H1 (cell line): ENCODE measurements around the gene KRT9. TPM values are rescaled to one million over a fixed set of nuclear protein-coding genes. Genes with fewer than 3 reads are reported as not detected.
A peak's percentile ranks its signal among the peaks of the same experiment; 100 is the strongest.

Experiments used
- CTCF ChIA-PET: fragments of 300-600 bp; sonication (Branson Sonifier 250); formaldehyde crosslinking; loops from one replicate; lab custom pipeline; 2021; ENCODE audit not compliant: partially characterized antibody; lab: Charles Lee
- POLR2A ChIA-PET: fragments of 300-600 bp; sonication (Branson Sonifier 250); formaldehyde crosslinking; loops from one replicate; lab custom pipeline; 2021; ENCODE audit warnings: inconsistent platforms; ENCODE audit not compliant: partially characterized antibody; lab: Charles Lee
- DNase-seq, 2 experiments: peaks; one replicate each; pipeline versions ENCODE4 v3.0.0 to v3.0.0-alpha.2; 2010 to 2022; ENCODE audit warnings: low spot score in 2 of 2, low read depth in 1 of 2, mixed read lengths in 1 of 2
- FAIRE-seq: peaks from 2 replicates; lab custom pipeline; 2011; peaks lifted over from hg19 to GRCh38; lab: Jason Lieb, UNC
- H2AFZ ChIP-seq: 2 replicates; pipeline ENCODE4 v1.8.1; 2012; ENCODE audit warnings: low read length, inconsistent platforms
- H2AK5ac ChIP-seq: 2 replicates; pipeline ENCODE4 v1.6.1; 2013; ENCODE audit warnings: low read depth, low read length
- H2BK120ac ChIP-seq: replicated peaks from 2 replicates; pipeline ENCODE3; 2013; ENCODE audit warnings: low read depth, low read length, inconsistent platforms
- H2BK12ac ChIP-seq: 2 replicates; pipeline ENCODE4 v1.6.1; 2013; ENCODE audit warnings: low read depth, low read length
- H2BK15ac ChIP-seq: 2 replicates; pipeline ENCODE4 v1.6.1; 2013; ENCODE audit warnings: low read length
- H2BK20ac ChIP-seq: 2 replicates; pipeline ENCODE4 v1.6.1; 2013; ENCODE audit warnings: low read length
- H2BK5ac ChIP-seq: 2 replicates; pipeline ENCODE4 v1.6.1; 2013; ENCODE audit warnings: low read depth, low read length
- H3K14ac ChIP-seq: 2 replicates; pipeline ENCODE4 v1.6.1; 2013; ENCODE audit warnings: inconsistent platforms; ENCODE audit not compliant: insufficient read length
- H3K18ac ChIP-seq: 2 replicates; pipeline ENCODE4 v1.6.1; 2013; ENCODE audit warnings: low read length; ENCODE audit errors: extremely low read depth
- H3K23ac ChIP-seq: 2 replicates; pipeline ENCODE4 v1.6.1; 2013; ENCODE audit warnings: inconsistent platforms; ENCODE audit not compliant: insufficient read length
- H3K23me2 ChIP-seq: 2 replicates; pipeline ENCODE4 v1.6.1; 2013; ENCODE audit warnings: low read depth, low read length
- H3K27ac ChIP-seq: 2 replicates; pipeline ENCODE4 v1.6.1; 2011; ENCODE audit warnings: low read depth, low read length, inconsistent platforms
- H3K27me3 ChIP-seq, 4 experiments: replicated peaks in 1 of 4; 1 replicate in 1 of 4; 2 replicates in 3 of 4; pipeline versions ENCODE4 v1.6.1 to v1.8.1; 2011 to 2013; ENCODE audit warnings: low read length in 3 of 4, mild to moderate bottlenecking in 3 of 4, inconsistent platforms in 2 of 4, mixed read lengths in 2 of 4, moderate library complexity in 1 of 4; ENCODE audit not compliant: control insufficient read depth in 3 of 4, insufficient read depth in 3 of 4; ENCODE audit errors: extremely low read depth in 1 of 4
- H3K36me3 ChIP-seq, 4 experiments: 2 replicates each; pipeline versions ENCODE4 v1.6.1 to v1.8.1; 2011 to 2013; ENCODE audit warnings: mild to moderate bottlenecking in 4 of 4, low read length in 3 of 4, moderate library complexity in 2 of 4, control low read depth in 1 of 4, inconsistent platforms in 1 of 4; ENCODE audit not compliant: insufficient read depth in 4 of 4, control insufficient read depth in 2 of 4
- H3K4ac ChIP-seq: replicated peaks from 2 replicates; pipeline ENCODE3; 2013; ENCODE audit warnings: low read length, low read depth, mixed read lengths, inconsistent platforms; ENCODE audit not compliant: insufficient read length
- H3K4me1 ChIP-seq, 4 experiments: replicated peaks in 1 of 4; 1 replicate in 1 of 4; 2 replicates in 3 of 4; pipeline versions ENCODE4 v1.6.1 to v1.8.1; 2011 to 2013; ENCODE audit warnings: low read length in 3 of 4, inconsistent platforms in 2 of 4, mixed read lengths in 1 of 4; ENCODE audit not compliant: insufficient read depth in 4 of 4, control insufficient read depth in 3 of 4
- H3K4me2 ChIP-seq, 2 experiments: 2 replicates each; pipeline versions ENCODE4 v1.6.1 to v1.8.1; 2011 to 2013; ENCODE audit warnings: low read depth in 2 of 2, low read length in 2 of 2, control low read depth in 1 of 2, inconsistent platforms in 1 of 2, mild to moderate bottlenecking in 1 of 2; ENCODE audit not compliant: insufficient read depth in 1 of 2
- H3K4me3 ChIP-seq, 4 experiments: fragments of 200-600, 300-600 bp in 1 of 4; sonication (generic), shearing (Covaris generic), sonication (Bioruptor Twin) in 1 of 4; 2 replicates each; pipeline versions ENCODE4 v1.5.1 to v1.8.1; 2011 to 2016; ENCODE audit warnings: low read length in 4 of 4, low read depth in 3 of 4, control low read depth in 2 of 4, inconsistent platforms in 2 of 4, mild to moderate bottlenecking in 2 of 4, mixed read lengths in 1 of 4, moderate library complexity in 1 of 4; ENCODE audit not compliant: insufficient read depth in 2 of 4; ENCODE audit errors: extremely low read depth in 1 of 4
- H3K56ac ChIP-seq: replicated peaks from 2 replicates; pipeline ENCODE3; 2013; ENCODE audit warnings: low read depth, mild to moderate bottlenecking, mixed read lengths, low read length, inconsistent platforms; ENCODE audit not compliant: insufficient read length
- H3K79me1 ChIP-seq: 2 replicates; pipeline ENCODE4 v1.6.1; 2013; ENCODE audit warnings: low read depth, low read length, control low read depth
- H3K79me2 ChIP-seq, 2 experiments: 2 replicates each; pipeline versions ENCODE4 v1.6.1 to v1.8.1; 2012 to 2013; ENCODE audit warnings: low read length in 2 of 2, mild to moderate bottlenecking in 2 of 2, inconsistent platforms in 1 of 2; ENCODE audit not compliant: insufficient read depth in 2 of 2, control insufficient read depth in 1 of 2
- H3K9ac ChIP-seq, 4 experiments: replicated peaks in 1 of 4; 1 replicate in 1 of 4; 2 replicates in 3 of 4; pipeline versions ENCODE4 v1.6.1 to v1.8.1; 2011 to 2013; ENCODE audit warnings: low read depth in 3 of 4, low read length in 3 of 4, control low read depth in 2 of 4, mild to moderate bottlenecking in 2 of 4, moderate library complexity in 2 of 4, inconsistent platforms in 1 of 4; ENCODE audit errors: extremely low read depth in 1 of 4
- H3K9me3 ChIP-seq, 2 experiments: 2 replicates each; pipeline versions ENCODE4 v1.6.1 to v1.8.1; 2012 to 2013; ENCODE audit warnings: mild to moderate bottlenecking in 2 of 2, moderate library complexity in 2 of 2, control low read depth in 1 of 2, inconsistent platforms in 1 of 2, low read depth in 1 of 2, low read length in 1 of 2, mixed read lengths in 1 of 2; ENCODE audit not compliant: insufficient read depth in 2 of 2
- H4K20me1 ChIP-seq, 2 experiments: replicated peaks in 1 of 2; 2 replicates each; pipeline versions ENCODE3 to v1.8.1; 2011 to 2013; ENCODE audit warnings: inconsistent platforms in 2 of 2, low read length in 2 of 2, mild to moderate bottlenecking in 1 of 2; ENCODE audit not compliant: insufficient read depth in 2 of 2, control insufficient read depth in 1 of 2
- H4K5ac ChIP-seq: 2 replicates; pipeline ENCODE4 v1.6.1; 2013; ENCODE audit warnings: low read length, low read depth, mixed read lengths, inconsistent platforms; ENCODE audit not compliant: insufficient read length
- H4K8ac ChIP-seq: 2 replicates; pipeline ENCODE4 v1.8.0; 2013; ENCODE audit warnings: mild to moderate bottlenecking, moderate library complexity, low read length, inconsistent platforms; ENCODE audit not compliant: insufficient read depth; ENCODE audit errors: extremely low read depth
- H4K91ac ChIP-seq: replicated peaks from 2 replicates; pipeline ENCODE3; 2013; ENCODE audit warnings: low read length, mixed read lengths, inconsistent platforms; ENCODE audit not compliant: insufficient read length
- CHD1 ChIP-seq: IDR thresholded peaks from 2 replicates; pipeline ENCODE4 v1.6.1; 2012; ENCODE audit warnings: low read depth, low read length, improper control_type of control experiment
- CREB1 ChIP-seq: IDR thresholded peaks from 2 replicates; pipeline ENCODE4 v1.6.1; 2012; ENCODE audit warnings: inconsistent platforms
- EP300 ChIP-seq, 2 experiments: IDR thresholded peaks; 1 replicate in 1 of 2; 2 replicates in 1 of 2; pipeline ENCODE4 v1.6.1; 2011 to 2012; ENCODE audit warnings: low read depth in 2 of 2, low read length in 2 of 2, mild to moderate bottlenecking in 2 of 2, borderline replicate concordance in 1 of 2, inconsistent platforms in 1 of 2, moderate library complexity in 1 of 2
- FOSL1 ChIP-seq: IDR thresholded peaks from 2 replicates; pipeline ENCODE4 v1.6.1; 2011; ENCODE audit warnings: mild to moderate bottlenecking, low read depth, low read length, moderate library complexity; ENCODE audit not compliant: insufficient read depth
- HDAC6 ChIP-seq: IDR thresholded peaks from one replicate; pipeline ENCODE4 v1.7.1; 2012; ENCODE audit warnings: low read depth, mild to moderate bottlenecking, inconsistent platforms, low read length, moderate library complexity
- NANOG ChIP-seq: IDR thresholded peaks from 2 replicates; pipeline ENCODE4 v1.6.1; 2011; ENCODE audit warnings: low read length, low read depth, mild to moderate bottlenecking, inconsistent platforms; ENCODE audit not compliant: insufficient read depth, poor library complexity, severe bottlenecking
- RAD21 ChIP-seq, 2 experiments: IDR thresholded peaks in 1 of 2; conservative IDR thresholded peaks in 1 of 2; 2 replicates each; pipeline ENCODE4 v1.6.1; 2011; ENCODE audit warnings: low read depth in 2 of 2, low read length in 2 of 2, improper control_type of control experiment in 1 of 2, inconsistent platforms in 1 of 2, mild to moderate bottlenecking in 1 of 2, moderate library complexity in 1 of 2
- SIN3A ChIP-seq, 2 experiments: IDR thresholded peaks in 1 of 2; conservative IDR thresholded peaks in 1 of 2; 2 replicates each; pipeline ENCODE4 v1.6.1; 2011 to 2012; ENCODE audit warnings: low read length in 2 of 2, improper control_type of control experiment in 1 of 2, low read depth in 1 of 2, mild to moderate bottlenecking in 1 of 2
- SIX5 ChIP-seq: IDR thresholded peaks from 2 replicates; pipeline ENCODE4 v1.6.1; 2011; ENCODE audit warnings: mild to moderate bottlenecking, low read depth, low read length
- SRF ChIP-seq: IDR thresholded peaks from 2 replicates; pipeline ENCODE4 v1.6.1; 2011; ENCODE audit warnings: mild to moderate bottlenecking, low read depth, low read length, moderate library complexity
- WGBS, 2 experiments: shearing (Covaris generic) in 1 of 2; methylation state at CpG; one replicate each; pipeline versions ENCODE4 v1.1.6 to v1.1.7; 2013 to 2015; ENCODE audit warnings: low lambda C conversion rate in 2 of 2, mixed read lengths in 2 of 2, inconsistent platforms in 1 of 2, low coverage in 1 of 2, missing lambda C conversion rate in 1 of 2; ENCODE audit not compliant: insufficient replicate concordance in 2 of 2, insufficient coverage in 1 of 2, insufficient read length in 1 of 2; ENCODE audit errors: extremely low coverage in 1 of 2, missing lambda C conversion rate in 1 of 2; 5-methylcytosine and 5-hydroxymethylcytosine counted together
- polyA plus RNA-seq, 7 experiments: library from polyadenylated mRNA; depleted of rRNA in 3 of 7; stranded (reverse) in 5 of 7; unstranded in 2 of 7; fragments of >200 nt in 5 of 7; fragments of 200-250 nt in 2 of 7; gene quantifications; 1 replicate in 5 of 7; 2 replicates in 1 of 7; 4 replicates in 1 of 7; pipeline versions ENCODE4 v1.2.1 to v1.2.3, GENCODE V29; 2011 to 2013; ENCODE audit warnings: missing spikeins in 2 of 7, mixed read lengths in 2 of 7
- total RNA-seq: library from RNA; stranded (reverse); fragmentation: NEBNext Ultra II Directional; extraction: Animal tissue kit (Norgen Biotek cat#: 25700); gene quantifications from 2 replicates; pipeline ENCODE4 v1.2.1, GENCODE V29; 2021

KRT9 gene
- total and polyA plus RNA-seq, 2 of the 8 experiments (the other 6 are each of a cell fraction or from before 2014, with no cell fraction given), result not detected

DNA sequence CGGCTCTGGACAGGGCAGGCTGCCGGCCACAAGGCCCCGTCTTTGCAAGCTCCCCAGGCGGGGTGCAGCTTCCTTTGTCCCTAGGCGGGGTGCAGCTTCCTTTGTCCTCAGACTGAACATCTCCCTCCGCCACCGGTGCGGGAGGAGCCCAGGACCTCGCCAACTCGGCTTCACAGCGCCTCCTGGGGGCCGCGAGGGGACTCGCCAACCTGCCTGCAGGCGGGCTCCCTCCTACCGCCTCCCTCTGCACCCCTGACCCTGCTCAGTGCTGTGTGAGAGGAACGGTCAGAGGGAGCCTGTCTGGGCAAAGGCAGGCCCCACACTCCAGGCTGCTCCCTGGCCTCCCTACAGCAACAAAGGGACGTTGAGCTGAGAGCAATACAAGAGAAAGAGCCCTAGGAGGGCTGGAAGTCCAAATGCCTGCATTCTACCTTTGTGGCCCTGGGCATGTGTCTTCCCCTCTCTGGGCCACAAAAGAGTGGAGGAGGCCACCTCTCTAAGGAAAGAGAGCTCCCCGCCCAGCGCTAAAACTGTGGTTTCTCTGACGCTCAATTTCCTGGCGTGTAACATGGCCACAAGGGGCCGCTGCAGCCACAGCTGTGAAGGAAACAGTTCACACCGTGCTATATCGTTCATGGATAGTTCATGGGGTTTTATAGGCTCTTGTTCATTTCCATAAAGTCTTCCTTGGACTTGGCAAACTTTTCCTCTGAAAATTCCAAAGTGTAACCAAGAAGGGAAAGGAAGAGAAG lies 22.8 kb downstream of the KRT9 start:
- H3K23ac ChIP-seq, result no peak overlapping the region
- H3K56ac ChIP-seq, result peak overlapping the region; percentile 7
- 2% methylated on average over 20 of the region's 25 CpGs; no CpG with 5 or more reads in 1 of the 2 experiments for WGBS, 2 experiments
- H2AK5ac ChIP-seq, result no peak overlapping the region
- H2BK12ac ChIP-seq, result peak overlapping the region; percentile 99; the same call in 1 of the 2 replicates
- H4K8ac ChIP-seq, result peak overlapping the region; percentile 83; the same call in 1 of the 2 replicates
- peak overlapping the region; percentile 64; the same call in 1 of the 2 replicates for H3K27ac ChIP-seq
- no peak overlapping the region for H3K4ac ChIP-seq
- ChIA-PET CTCF (interaction anchor here (0.6 to 21.2 kb wide), 95 partner anchors 8 to 987 kb away, joined by 3 to 492 read pairs (median 6); partner anchors contain the start of genes EIF1, KRT13, KRT14 and KRT15), POLR2A (interaction anchor here (0.6 to 16.2 kb wide), 21 partner anchors 9 to 140 kb away, joined by 3 to 293 read pairs (median 5); partner anchors contain the start of genes EIF1 and KRT19)
- no peaks in the 10 kb centered on the region; the same call in 1 of the 2 replicates for H3K23me2 ChIP-seq
- H3K9me3 ChIP-seq, result no peaks in the 10 kb centered on the region; a peak in 1 of 4 replicates
- FAIRE-seq (peak; percentile 57), DNase-seq (peak; percentile 80 to 95)
- peak overlapping the region in 2 of 4 experiments; percentile 16 to 34; a peak in 1 of 7 replicates for H3K9ac ChIP-seq
- peak overlapping the region; percentile 83; the same call in 1 of the 2 replicates for H2BK15ac ChIP-seq
- H4K91ac ChIP-seq, result peak overlapping the region; percentile 89
- H2AFZ ChIP-seq, result peak overlapping the region; percentile 91; the same call in 1 of the 2 replicates
- no peak overlapping the region for H2BK20ac ChIP-seq
- no peaks in the 10 kb centered on the region for H3K79me1 ChIP-seq
- peak overlapping the region; percentile 95 for H3K18ac ChIP-seq
- peak overlapping the region in 3 of 4 experiments; percentile 13 to 43 (median 16); a peak in 4 of 8 replicates for H3K4me3 ChIP-seq
- no peaks in the 10 kb centered on the region for H3K79me2 ChIP-seq
- H4K5ac ChIP-seq, result peak overlapping the region; percentile 79
- peak overlapping the region in 1 of 2 experiments; percentile 59; a peak in 3 of 4 replicates for H3K4me2 ChIP-seq
- no peaks in the 10 kb centered on the region; a peak in 2 of 7 replicates for H3K27me3 ChIP-seq
- H2BK120ac ChIP-seq, result peak overlapping the region; percentile 73
- H3K4me1 ChIP-seq, result peaks cover 8 to 24% (median 13%) of the 10 kb centered on the region in 4 experiments
- no peak overlapping the region for H3K14ac ChIP-seq
- no peaks in the 10 kb centered on the region for H4K20me1 ChIP-seq
- no peaks in the 10 kb centered on the region for H3K36me3 ChIP-seq
- H2BK5ac ChIP-seq, result peak overlapping the region; percentile 73; the same call in 1 of the 2 replicates
- TF ChIP-seq SIN3A (conservative IDR thresholded peaks at IDR 0.05 in 1 of 2, IDR thresholded peaks at IDR 0.05 in 1 of 2; ENCODE audit: low read depth in 1 of 2, low read length in 2 of 2) (0 out of 4 replicates have a peak, but pooled peaks of 1 of the 2 experiments have one; percentile 31), EP300 (IDR thresholded peaks at IDR 0.05; ENCODE audit: borderline replicate concordance in 1 of 2, low read depth in 2 of 2, low read length in 2 of 2) (peak in 1 of 2 experiments; percentile 51; a peak in 1 of 3 replicates), CREB1 (peak; percentile 68), FOSL1 (no peak), RAD21 (IDR thresholded peaks at IDR 0.05 in 1 of 2, conservative IDR thresholded peaks at IDR 0.05 in 1 of 2; ENCODE audit: low read depth in 2 of 2, low read length in 2 of 2) (peak; percentile 91 to 96), CHD1 (no peak), HDAC6 (no peak), SRF (no peak), NANOG (no peak), SIX5 (no peak)
